ENCODE results near the gene LIPH.

Gene LIPH

DNA sequence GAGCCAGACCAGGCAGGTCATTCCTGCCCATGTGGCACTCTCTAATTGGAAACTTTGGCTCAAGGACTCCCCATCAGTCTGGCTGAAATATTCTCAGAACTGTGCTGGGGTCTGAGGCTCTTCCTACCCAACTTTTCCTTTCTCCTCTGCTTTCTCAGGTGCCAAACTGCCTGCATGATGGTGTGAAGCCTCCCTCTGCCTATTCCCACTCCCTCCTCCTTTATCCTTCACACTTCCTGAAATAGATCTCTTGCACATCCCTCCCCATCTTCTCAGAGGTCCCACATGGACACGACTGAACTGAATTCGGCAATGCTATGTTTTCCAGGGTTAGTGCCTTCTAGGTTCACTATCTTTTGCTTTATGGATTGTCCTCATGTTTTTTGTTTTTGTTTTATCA is 12.5 kb downstream of the LIPH start:
- H3K4me1 ChIP-seq (ENCODE audit: control insufficient read depth, low read length) = peaks cover 18% of the 10 kb centered on the region
- no peaks in the 10 kb centered on the region for H4K20me1 ChIP-seq (ENCODE audit: control insufficient read depth, insufficient read depth, low read depth, low read length)
- H3K36me3 ChIP-seq (ENCODE audit: control insufficient read depth, low read length) = no peaks in the 10 kb centered on the region
- no peak overlapping the region for H3K27ac ChIP-seq (ENCODE audit: low read depth, low read length)
- H3F3A ChIP-seq (ENCODE audit: control insufficient read depth, insufficient read depth) = peaks cover 11% of the 10 kb centered on the region
- H3K9me3 ChIP-seq (ENCODE audit: control insufficient read depth, insufficient read depth, low read length) = no peaks in the 10 kb centered on the region
- H3K9me2 ChIP-seq (replicated peaks; ENCODE audit: control insufficient read depth, low read length) = no peaks in the 10 kb centered on the region
- no peak overlapping the region for H3K4me3 ChIP-seq (ENCODE audit: low read length)
- H3K4me2 ChIP-seq (ENCODE audit: low read length) = no peak overlapping the region
- H3K27me3 ChIP-seq (ENCODE audit: control insufficient read depth, low read length) = no peaks in the 10 kb centered on the region
- no peaks in the 10 kb centered on the region for H3K79me2 ChIP-seq (ENCODE audit: control insufficient read depth, low read length)
- TF ChIP-seq, protein P1, sequence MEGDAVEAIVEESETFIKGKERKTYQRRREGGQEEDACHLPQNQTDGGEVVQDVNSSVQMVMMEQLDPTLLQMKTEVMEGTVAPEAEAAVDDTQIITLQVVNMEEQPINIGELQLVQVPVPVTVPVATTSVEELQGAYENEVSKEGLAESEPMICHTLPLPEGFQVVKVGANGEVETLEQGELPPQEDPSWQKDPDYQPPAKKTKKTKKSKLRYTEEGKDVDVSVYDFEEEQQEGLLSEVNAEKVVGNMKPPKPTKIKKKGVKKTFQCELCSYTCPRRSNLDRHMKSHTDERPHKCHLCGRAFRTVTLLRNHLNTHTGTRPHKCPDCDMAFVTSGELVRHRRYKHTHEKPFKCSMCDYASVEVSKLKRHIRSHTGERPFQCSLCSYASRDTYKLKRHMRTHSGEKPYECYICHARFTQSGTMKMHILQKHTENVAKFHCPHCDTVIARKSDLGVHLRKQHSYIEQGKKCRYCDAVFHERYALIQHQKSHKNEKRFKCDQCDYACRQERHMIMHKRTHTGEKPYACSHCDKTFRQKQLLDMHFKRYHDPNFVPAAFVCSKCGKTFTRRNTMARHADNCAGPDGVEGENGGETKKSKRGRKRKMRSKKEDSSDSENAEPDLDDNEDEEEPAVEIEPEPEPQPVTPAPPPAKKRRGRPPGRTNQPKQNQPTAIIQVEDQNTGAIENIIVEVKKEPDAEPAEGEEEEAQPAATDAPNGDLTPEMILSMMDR (IDR thresholded peaks at IDR 0.05; ENCODE audit: low read depth, low read length, poor library complexity, severe bottlenecking) = no peak
- TF ChIP-seq EZH2phosphoT487 (IDR thresholded peaks at IDR 0.05; ENCODE audit: borderline replicate concordance, low read length) = no peak

DNA sequence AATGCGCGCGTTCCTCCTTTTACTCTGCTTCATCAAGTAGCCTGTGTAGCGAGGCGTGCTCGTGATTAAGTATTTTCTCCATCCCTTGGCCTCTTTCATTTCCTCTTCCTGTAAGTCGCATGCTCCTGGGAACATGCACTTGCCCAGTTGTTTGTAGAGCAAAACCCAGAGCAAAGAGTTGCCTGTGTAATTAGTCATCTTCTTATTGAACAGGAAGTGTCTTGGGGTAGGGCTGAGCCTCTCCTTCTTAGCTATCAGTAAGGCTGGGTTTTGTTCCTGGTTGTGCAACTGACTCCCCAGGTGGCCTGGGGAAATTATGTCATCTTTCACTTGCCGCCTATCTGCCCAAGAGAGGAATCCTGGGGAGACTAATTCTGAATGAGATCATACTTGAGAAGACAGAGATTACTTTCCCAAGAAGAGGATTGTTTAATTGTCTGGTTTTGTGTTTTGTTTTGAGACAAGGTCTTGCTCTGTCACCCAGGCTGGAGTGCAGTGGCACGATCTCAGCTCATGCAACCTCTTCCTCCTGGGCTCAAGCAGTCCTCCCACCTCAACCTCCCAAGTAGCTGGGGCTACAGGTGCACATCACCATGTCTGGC is 14.9 kb downstream of the LIPH start:
- Histone ChIP-seq H3K9me2 (replicated peaks; ENCODE audit: control insufficient read depth, low read length) (no peaks in the 10 kb centered on the region), H3K4me3 (ENCODE audit: low read length) (peak overlapping the region; percentile 33), H3K4me1 (ENCODE audit: control insufficient read depth, low read length) (peaks cover 18% of the 10 kb centered on the region), H3K36me3 (ENCODE audit: control insufficient read depth, low read length) (no peaks in the 10 kb centered on the region), H3K4me2 (ENCODE audit: low read length) (peak overlapping the region; percentile 71), H3F3A (ENCODE audit: control insufficient read depth, insufficient read depth) (peaks cover 11% of the 10 kb centered on the region), H4K20me1 (ENCODE audit: control insufficient read depth, insufficient read depth, low read depth, low read length) (no peaks in the 10 kb centered on the region), H3K27ac (ENCODE audit: low read depth, low read length) (peak overlapping the region; percentile 82), H3K27me3 (ENCODE audit: control insufficient read depth, low read length) (no peaks in the 10 kb centered on the region), H3K79me2 (ENCODE audit: control insufficient read depth, low read length) (no peaks in the 10 kb centered on the region), H3K9me3 (ENCODE audit: control insufficient read depth, insufficient read depth, low read length) (no peaks in the 10 kb centered on the region)
- no peak for TF ChIP-seq EZH2phosphoT487 (IDR thresholded peaks at IDR 0.05; ENCODE audit: borderline replicate concordance, low read length)
- TF ChIP-seq, protein P1 (IDR thresholded peaks at IDR 0.05; ENCODE audit: low read depth, low read length, poor library complexity, severe bottlenecking) = no peak

GRCh38 chr3:185534511-185534910 is 17.9 kb downstream of the LIPH start:
- no peaks in the 10 kb centered on the region for H4K20me1 ChIP-seq (ENCODE audit: control insufficient read depth, insufficient read depth, low read depth, low read length)
- TF ChIP-seq EZH2phosphoT487 (IDR thresholded peaks at IDR 0.05; ENCODE audit: borderline replicate concordance, low read length) = no peak
- TF ChIP-seq, protein P1 (IDR thresholded peaks at IDR 0.05; ENCODE audit: low read depth, low read length, poor library complexity, severe bottlenecking) = no peak
- no peaks in the 10 kb centered on the region for H3K9me3 ChIP-seq (ENCODE audit: control insufficient read depth, insufficient read depth, low read length)
- peaks cover 11% of the 10 kb centered on the region for H3F3A ChIP-seq (ENCODE audit: control insufficient read depth, insufficient read depth)
- peaks cover 18% of the 10 kb centered on the region for H3K4me1 ChIP-seq (ENCODE audit: control insufficient read depth, low read length)
- H3K79me2 ChIP-seq (ENCODE audit: control insufficient read depth, low read length) = no peaks in the 10 kb centered on the region
- H3K4me3 ChIP-seq (ENCODE audit: low read length) = no peak overlapping the region
- no peak overlapping the region for H3K27ac ChIP-seq (ENCODE audit: low read depth, low read length)
- H3K27me3 ChIP-seq (ENCODE audit: control insufficient read depth, low read length) = no peaks in the 10 kb centered on the region
- H3K4me2 ChIP-seq (ENCODE audit: low read length) = no peak overlapping the region
- no peaks in the 10 kb centered on the region for H3K36me3 ChIP-seq (ENCODE audit: control insufficient read depth, low read length)
- H3K9me2 ChIP-seq (replicated peaks; ENCODE audit: control insufficient read depth, low read length) = no peaks in the 10 kb centered on the region
